22Rv1 (cell line): ENCODE measurements around the gene ATG101.

Source experiments
- H3K27ac ChIP-seq: fragments of 450-650 bp; 2 replicates; pipeline ENCODE4 v1.5.1; 2017
- CTCF ChIP-seq: fragments of 450-650 bp; IDR thresholded peaks from 2 replicates; pipeline ENCODE4 v1.5.1; 2017; ENCODE audit warnings: mild to moderate bottlenecking
- ZFX ChIP-seq: fragments of 450-650 bp; IDR thresholded peaks from 2 replicates; pipeline ENCODE4 v1.6.1; 2017; ENCODE audit warnings: antibody characterized with exemption, borderline replicate concordance

Gene ATG101

GRCh38 chr12:52057638-52058576 lies 11.9 kb upstream of the ATG101 start:
- TF ChIP-seq ZFX (no peak), CTCF (no peak)
- H3K27ac ChIP-seq = no peak overlapping the region

GRCh38 chr12:52058631-52059361 lies 11.0 kb upstream of the ATG101 start:
- H3K27ac ChIP-seq = no peak overlapping the region
- no peak for TF ChIP-seq ZFX
- no peak for TF ChIP-seq CTCF

GRCh38 chr12:52059582-52060497 lies 9.9 kb upstream of the ATG101 start:
- TF ChIP-seq ZFX (no peak), CTCF (no peak)
- H3K27ac ChIP-seq = 0 out of 2 replicates have a peak overlapping the region, but pooled peaks have one; percentile 14

- TF ChIP-seq CTCF (no peak), ZFX (no peak)
- no peak overlapping the region for H3K27ac ChIP-seq
Observed at GRCh38 chr12:52060498-52061177, 9.1 kb upstream of the ATG101 start.

GRCh38 chr12:52061470-52062166 lies 8.2 kb upstream of the ATG101 start:
- TF ChIP-seq CTCF (no peak), ZFX (no peak)
- no peak overlapping the region for H3K27ac ChIP-seq
